Hypothalamus (tissue), 51 donors: ENCODE results near the gene OAS3.
"Not testable (repeated sequence)": the region's sequence is repeated elsewhere in the genome, so short reads cannot be mapped to it uniquely, and the experiment has no call there.

ENCODE experiments used
- DNase-seq, 51 donors: peaks; one replicate each; lab custom pipeline; 2025; lab: John Stamatoyannopoulos, UW

Gene OAS3

GRCh38 chr12:112979041-112979680, 40.9 kb downstream of the OAS3 start:
- DNase-seq, result peak in 1 of 51 donors; percentile 17

GRCh38 chr12:112980491-112981158, 42.4 kb downstream of the OAS3 start:
- DNase-seq, result no peak

- DNase-seq, result no peak
These were observed 47.5 kb downstream of the OAS3 start for GRCh38 chr12:112985642-112986290.

- DNase-seq, result no peak
These were observed 48.1 kb downstream of the OAS3 start for GRCh38 chr12:112986291-112986800.

GRCh38 chr12:112987561-112987960, 49.3 kb downstream of the OAS3 start:
- DNase-seq, result no peak

- no peak for DNase-seq
These were observed 50.0 kb downstream of the OAS3 start for GRCh38 chr12:112988224-112988623.

- not testable (repeated sequence) for DNase-seq
These were observed 50.6 kb downstream of the OAS3 start for GRCh38 chr12:112988823-112989385.

- DNase-seq, result no peak
These were observed 51.5 kb downstream of the OAS3 start for GRCh38 chr12:112989806-112990205.

- DNase-seq, result peak in 15 of 51 donors; percentile 2 to 28 (median 14)
These were observed 54.5 kb downstream of the OAS3 start for GRCh38 chr12:112992541-112993398.

GRCh38 chr12:112995008-112995407, 56.7 kb downstream of the OAS3 start:
- no peak for DNase-seq

GRCh38 chr12:112996501-112996900, 58.2 kb downstream of the OAS3 start:
- no peak for DNase-seq

GRCh38 chr12:112997506-112997905, 59.2 kb downstream of the OAS3 start:
- no peak for DNase-seq

- no peak for DNase-seq
These were observed 60.9 kb downstream of the OAS3 start for GRCh38 chr12:112998987-112999767.

GRCh38 chr12:113000433-113000832, 62.2 kb downstream of the OAS3 start:
- DNase-seq, result no peak

GRCh38 chr12:113002155-113002554, 63.9 kb downstream of the OAS3 start:
- DNase-seq, result no peak

GRCh38 chr12:113002676-113003075, 64.4 kb downstream of the OAS3 start:
- no peak for DNase-seq

- no peak for DNase-seq
These were observed 65.4 kb downstream of the OAS3 start for GRCh38 chr12:113003636-113004035.

- no peak for DNase-seq
These were observed 67.5 kb downstream of the OAS3 start for GRCh38 chr12:113005762-113006161.

- DNase-seq, result no peak
These were observed 67.9 kb downstream of the OAS3 start for GRCh38 chr12:113006206-113006605.

- no peak for DNase-seq
These were observed 68.4 kb downstream of the OAS3 start for GRCh38 chr12:113006641-113007040.
